ENCODE measurements around the gene NLGN4X. TPM values are rescaled to one million over a fixed set of nuclear protein-coding genes. Genes with fewer than 3 reads are reported as not detected.

Gene NLGN4X
- total RNA-seq, 2 donors from 2014 or later = not detected

DNA sequence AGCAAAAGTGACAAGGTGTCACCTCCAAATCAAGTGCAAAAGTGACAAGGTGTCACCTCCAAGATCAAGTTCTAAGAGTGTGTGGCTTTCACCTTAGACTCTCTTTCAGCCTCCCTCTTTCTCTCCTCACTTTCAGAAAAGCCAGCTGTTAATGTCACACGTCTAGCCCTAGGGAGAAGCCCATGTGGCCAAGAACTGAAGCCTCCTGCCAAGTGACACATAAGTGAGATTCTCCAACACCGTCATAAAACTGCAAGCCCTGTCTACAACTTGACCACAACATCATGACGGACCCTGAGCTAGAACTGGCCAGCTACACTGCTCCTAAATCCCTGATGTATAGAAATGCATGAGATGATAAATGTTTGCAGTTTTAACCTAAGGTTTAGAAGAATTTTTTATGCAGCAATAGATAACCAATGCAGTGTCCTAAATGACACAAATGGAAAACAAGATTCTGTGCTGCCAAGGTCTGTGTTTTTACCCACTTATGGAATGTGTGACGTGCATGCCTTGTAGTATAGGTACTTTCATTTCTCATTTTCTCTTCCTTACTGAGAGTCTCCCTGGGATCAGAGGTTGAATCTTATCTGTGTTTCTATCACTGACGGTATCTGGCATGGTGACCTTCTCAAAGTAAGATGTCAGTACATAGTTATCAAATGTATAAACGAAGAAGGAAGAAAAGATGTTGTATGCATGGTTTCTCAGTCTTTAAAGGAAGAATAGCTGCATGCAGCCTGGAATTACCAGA is 25.0 kb downstream of the NLGN4X start:
- DNase-seq (no peak), ATAC-seq (no peak)
- no peaks in the 10 kb centered on the region for H3K9me3 ChIP-seq (ENCODE audit: control insufficient read depth, low read length, poor library complexity, severe bottlenecking)
- H3K4me1 Mint-ChIP-seq = no peaks in the 10 kb centered on the region
- H3K36me3 Mint-ChIP-seq (ENCODE audit: low read depth) = no peaks in the 10 kb centered on the region
- no peak overlapping the region for H3K27ac Mint-ChIP-seq
- H3K4me3 Mint-ChIP-seq = no peak overlapping the region
- H3K27me3 Mint-ChIP-seq = no peaks in the 10 kb centered on the region

DNA sequence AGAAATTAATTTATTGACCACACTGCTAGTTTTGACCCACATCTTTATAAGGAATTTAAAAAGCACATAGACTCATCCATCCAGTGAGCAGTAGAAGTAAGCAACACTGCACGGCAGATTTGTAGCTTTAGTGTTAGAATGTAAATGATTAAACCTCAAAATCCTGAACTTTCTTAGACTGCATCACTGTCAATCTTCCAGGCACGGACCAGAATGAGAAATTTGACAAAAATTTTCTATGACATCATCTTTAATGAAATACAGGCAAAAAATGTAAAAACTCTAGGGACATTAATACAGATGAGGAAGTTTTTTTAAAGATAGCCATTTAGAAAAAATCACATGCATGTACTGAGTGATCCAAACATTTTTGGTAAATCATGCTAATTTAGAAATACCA is 29.2 kb downstream of the NLGN4X start:
- no peak overlapping the region for H3K4me3 Mint-ChIP-seq
- ATAC-seq = no peak
- no peak for DNase-seq
- H3K9me3 ChIP-seq (ENCODE audit: control insufficient read depth, low read length, poor library complexity, severe bottlenecking) = no peaks in the 10 kb centered on the region
- H3K4me1 Mint-ChIP-seq = no peaks in the 10 kb centered on the region
- no peak overlapping the region for H3K27ac Mint-ChIP-seq
- H3K27me3 Mint-ChIP-seq = no peaks in the 10 kb centered on the region
- H3K36me3 Mint-ChIP-seq (ENCODE audit: low read depth) = no peaks in the 10 kb centered on the region

DNA sequence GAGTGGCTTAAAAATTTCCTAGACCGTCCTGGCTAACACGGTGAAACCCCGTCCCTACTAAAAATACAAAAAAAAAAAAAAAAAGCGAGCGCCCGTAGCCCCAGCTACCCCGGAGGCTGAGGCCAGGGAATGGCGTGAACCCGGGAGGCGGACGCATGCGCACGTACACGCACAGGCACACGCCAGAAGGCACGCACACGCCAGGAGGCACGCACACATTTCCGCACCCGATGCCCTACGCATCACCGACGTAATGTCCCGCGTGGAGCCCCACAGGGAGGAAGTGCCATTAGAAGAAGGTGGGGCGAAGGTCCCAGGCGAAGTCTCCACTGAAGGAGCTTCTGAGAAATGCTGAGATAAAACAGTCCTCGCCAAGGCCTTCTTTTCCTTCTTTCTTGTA is 41.4 kb downstream of the NLGN4X start:
- no peaks in the 10 kb centered on the region for H3K4me1 Mint-ChIP-seq
- no peak overlapping the region for H3K4me3 Mint-ChIP-seq
- DNase-seq (no peak), ATAC-seq (no peak)
- no peaks in the 10 kb centered on the region for H3K27me3 Mint-ChIP-seq
- no peaks in the 10 kb centered on the region for H3K9me3 ChIP-seq (ENCODE audit: control insufficient read depth, low read length, poor library complexity, severe bottlenecking)
- H3K36me3 Mint-ChIP-seq (ENCODE audit: low read depth) = no peaks in the 10 kb centered on the region
- H3K27ac Mint-ChIP-seq = no peak overlapping the region

DNA sequence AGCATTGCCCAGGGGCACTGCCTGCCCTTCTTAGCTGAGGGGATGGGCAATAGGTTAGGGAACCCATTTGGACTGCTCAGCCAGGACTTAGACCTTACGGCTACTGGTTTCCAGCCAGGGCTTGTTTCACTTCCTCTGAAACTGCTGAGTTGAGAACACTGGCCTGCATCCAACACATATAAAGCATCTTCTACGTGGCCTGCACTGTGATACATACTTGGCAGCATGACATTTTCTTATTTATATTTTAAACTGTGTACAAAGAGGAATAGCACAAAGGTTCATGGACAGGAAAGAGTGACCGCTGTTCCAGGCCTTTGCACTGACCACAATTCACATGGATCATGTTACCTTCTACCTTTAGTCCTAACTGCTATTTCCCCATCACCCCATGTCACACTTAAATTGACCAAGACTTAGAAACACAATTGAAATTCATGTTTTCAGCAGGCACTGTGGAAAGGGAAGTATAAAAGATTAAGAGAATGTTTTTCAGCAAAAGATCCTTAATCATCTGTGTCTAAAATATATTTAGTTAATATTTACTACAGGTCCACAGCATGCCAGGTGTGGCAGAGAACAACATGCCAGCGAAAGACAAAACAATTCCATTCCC is 43.7 kb downstream of the NLGN4X start:
- DNase-seq = no peak
- H3K4me3 Mint-ChIP-seq = no peak overlapping the region
- H3K27ac Mint-ChIP-seq = no peak overlapping the region
- H3K4me1 Mint-ChIP-seq = no peaks in the 10 kb centered on the region
- ATAC-seq = no peak
- no peaks in the 10 kb centered on the region for H3K9me3 ChIP-seq (ENCODE audit: control insufficient read depth, low read length, poor library complexity, severe bottlenecking)
- H3K36me3 Mint-ChIP-seq (ENCODE audit: low read depth) = no peaks in the 10 kb centered on the region
- H3K27me3 Mint-ChIP-seq = no peaks in the 10 kb centered on the region

DNA sequence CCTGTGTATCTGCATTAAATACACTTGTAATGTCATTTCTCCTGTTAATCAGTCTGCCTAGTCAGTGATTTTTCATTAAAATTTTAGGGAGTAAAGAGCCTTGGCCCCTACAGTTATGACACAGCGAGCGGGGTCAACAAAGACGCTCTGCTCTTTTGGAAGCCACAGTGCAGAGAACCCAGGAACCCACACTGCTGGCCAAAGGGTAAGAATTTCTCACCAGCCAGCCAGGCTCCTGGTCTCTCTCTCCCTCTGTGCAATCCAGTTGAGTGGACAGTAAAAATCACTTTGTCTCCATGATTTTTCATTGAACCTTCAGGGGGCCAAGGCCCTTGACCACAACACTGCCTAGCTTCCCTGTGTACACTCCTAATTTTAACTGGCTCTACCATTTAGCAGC is 52.8 kb downstream of the NLGN4X start:
- H3K9me3 ChIP-seq (ENCODE audit: control insufficient read depth, low read length, poor library complexity, severe bottlenecking) = no peaks in the 10 kb centered on the region
- Mint-ChIP-seq H3K4me1 (no peaks in the 10 kb centered on the region), H3K4me3 (no peak overlapping the region), H3K27ac (no peak overlapping the region), H3K36me3 (ENCODE audit: low read depth) (no peaks in the 10 kb centered on the region), H3K27me3 (no peaks in the 10 kb centered on the region)
- no peak for DNase-seq
- ATAC-seq = no peak

DNA sequence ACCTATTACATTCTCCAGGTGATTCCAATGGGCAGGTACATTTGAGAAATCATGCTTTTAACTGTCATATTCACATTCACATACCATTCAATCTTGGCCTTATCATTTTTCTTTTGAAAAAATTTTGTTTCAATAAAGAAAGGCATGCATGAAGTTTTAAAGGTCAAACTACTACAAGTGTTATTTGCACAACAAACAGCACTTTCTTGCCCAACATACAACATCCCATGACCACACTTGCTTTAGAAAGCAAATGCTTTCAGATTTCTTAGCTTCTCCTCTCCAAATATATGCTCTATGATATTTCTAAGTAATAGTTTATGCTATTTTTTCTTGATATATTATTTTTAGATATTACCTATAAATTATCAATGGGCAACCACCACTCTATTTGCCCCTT is 58.2 kb downstream of the NLGN4X start:
- H3K27ac Mint-ChIP-seq = no peak overlapping the region
- H3K27me3 Mint-ChIP-seq = no peaks in the 10 kb centered on the region
- no peak overlapping the region for H3K4me3 Mint-ChIP-seq
- DNase-seq (no peak), ATAC-seq (no peak)
- no peaks in the 10 kb centered on the region for H3K4me1 Mint-ChIP-seq
- no peaks in the 10 kb centered on the region for H3K36me3 Mint-ChIP-seq (ENCODE audit: low read depth)
- H3K9me3 ChIP-seq (ENCODE audit: control insufficient read depth, low read length, poor library complexity, severe bottlenecking) = no peaks in the 10 kb centered on the region

DNA sequence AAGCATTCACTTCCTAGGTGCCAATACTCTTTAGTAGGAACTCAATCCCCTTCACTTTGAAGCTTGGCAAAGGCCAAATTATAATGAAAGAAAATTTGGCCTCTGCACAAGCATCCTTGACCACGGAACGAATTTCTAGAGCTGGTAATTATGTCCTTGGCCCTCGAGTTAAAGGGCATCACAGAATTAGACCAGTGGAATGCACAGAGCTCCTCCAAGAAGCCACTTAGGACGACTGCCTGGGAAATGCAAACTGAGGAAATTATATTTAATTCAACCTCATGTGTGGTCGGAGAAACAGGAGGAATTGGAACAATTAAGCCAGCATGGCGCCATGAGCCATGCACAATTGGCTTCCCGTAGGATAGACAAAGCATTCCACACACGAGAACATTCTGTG is 59.3 kb downstream of the NLGN4X start:
- no peaks in the 10 kb centered on the region for H3K27me3 Mint-ChIP-seq
- no peaks in the 10 kb centered on the region for H3K36me3 Mint-ChIP-seq (ENCODE audit: low read depth)
- no peaks in the 10 kb centered on the region for H3K4me1 Mint-ChIP-seq
- no peak overlapping the region for H3K27ac Mint-ChIP-seq
- DNase-seq (no peak), ATAC-seq (no peak)
- H3K4me3 Mint-ChIP-seq = no peak overlapping the region
- no peaks in the 10 kb centered on the region for H3K9me3 ChIP-seq (ENCODE audit: control insufficient read depth, low read length, poor library complexity, severe bottlenecking)

DNA sequence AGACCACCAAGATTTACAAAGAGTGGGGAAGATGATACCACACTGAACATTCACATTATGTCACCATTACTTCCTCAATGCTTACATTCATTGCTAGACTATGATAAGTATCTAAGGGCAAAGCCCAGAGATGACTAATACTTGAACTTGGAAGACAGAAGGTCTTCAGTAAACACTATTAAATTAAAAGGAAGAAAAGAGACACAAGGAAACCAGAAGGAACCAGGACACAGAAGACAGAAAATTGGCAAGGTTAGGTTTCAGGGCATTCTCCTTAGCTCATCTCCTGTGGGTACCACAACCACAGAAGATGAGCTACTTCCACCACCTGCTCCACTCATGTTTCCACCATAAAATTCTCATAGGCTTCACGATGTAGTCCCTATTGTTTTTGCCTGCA is 64.9 kb downstream of the NLGN4X start:
- no peak for ATAC-seq
- no peaks in the 10 kb centered on the region for H3K36me3 Mint-ChIP-seq (ENCODE audit: low read depth)
- peak overlapping the region; percentile 14 for H3K27ac Mint-ChIP-seq
- no peak for DNase-seq
- H3K4me1 Mint-ChIP-seq = no peaks in the 10 kb centered on the region
- H3K27me3 Mint-ChIP-seq = no peaks in the 10 kb centered on the region
- H3K9me3 ChIP-seq (ENCODE audit: control insufficient read depth, low read length, poor library complexity, severe bottlenecking) = no peaks in the 10 kb centered on the region
- no peak overlapping the region for H3K4me3 Mint-ChIP-seq

DNA sequence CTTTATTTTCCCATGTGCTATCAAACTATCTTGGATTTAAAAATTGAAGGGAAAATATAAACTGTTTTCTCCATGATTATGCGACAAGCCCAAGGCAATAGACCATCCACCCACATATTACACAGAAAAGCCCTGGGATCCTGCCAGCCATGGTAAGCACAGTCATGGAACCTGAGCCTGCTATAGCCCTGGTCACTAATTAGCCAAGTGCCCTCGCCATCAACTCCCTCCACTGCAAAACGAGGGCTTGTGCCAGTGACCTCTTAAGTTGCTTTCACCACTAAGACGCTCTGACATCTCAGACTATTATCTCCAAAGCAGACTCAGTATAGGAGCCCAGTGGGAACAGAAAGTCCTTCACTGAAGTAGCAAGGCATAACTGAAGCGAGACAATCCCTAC is 69.2 kb downstream of the NLGN4X start:
- Mint-ChIP-seq H3K4me3 (no peak overlapping the region), H3K27ac (no peak overlapping the region)

DNA sequence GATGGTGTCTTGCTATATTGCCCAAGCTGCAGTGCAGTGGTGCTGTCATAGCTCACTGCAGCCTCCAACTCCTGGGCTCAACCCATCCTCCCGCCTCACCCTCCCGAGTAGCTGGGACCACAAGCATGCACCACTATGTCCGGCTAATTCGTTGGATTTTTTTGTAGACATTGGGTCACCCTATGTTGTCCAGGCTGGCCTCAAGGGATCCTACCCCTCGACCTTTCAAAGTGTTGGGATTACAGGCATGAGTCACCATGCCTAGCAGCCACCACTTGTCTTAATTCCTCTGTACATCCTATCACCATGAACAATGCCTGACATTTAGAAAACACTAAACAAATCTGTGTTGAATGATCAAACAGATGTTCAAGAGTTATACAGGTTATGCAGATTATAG is 76.7 kb downstream of the NLGN4X start:
- Mint-ChIP-seq H3K27me3 (no peaks in the 10 kb centered on the region), H3K4me1 (no peaks in the 10 kb centered on the region), H3K36me3 (ENCODE audit: low read depth) (no peaks in the 10 kb centered on the region), H3K4me3 (no peak overlapping the region), H3K27ac (no peak overlapping the region)
- no peaks in the 10 kb centered on the region for H3K9me3 ChIP-seq (ENCODE audit: control insufficient read depth, low read length, poor library complexity, severe bottlenecking)
- ATAC-seq (no peak), DNase-seq (no peak)

More for the DNA sequence above, 69.2 kb downstream of the NLGN4X start:
- no peak for ATAC-seq
- no peaks in the 10 kb centered on the region for H3K9me3 ChIP-seq (ENCODE audit: control insufficient read depth, low read length, poor library complexity, severe bottlenecking)
- Mint-ChIP-seq H3K36me3 (ENCODE audit: low read depth) (no peaks in the 10 kb centered on the region), H3K27me3 (no peaks in the 10 kb centered on the region), H3K4me1 (no peaks in the 10 kb centered on the region)
- no peak for DNase-seq

DNA sequence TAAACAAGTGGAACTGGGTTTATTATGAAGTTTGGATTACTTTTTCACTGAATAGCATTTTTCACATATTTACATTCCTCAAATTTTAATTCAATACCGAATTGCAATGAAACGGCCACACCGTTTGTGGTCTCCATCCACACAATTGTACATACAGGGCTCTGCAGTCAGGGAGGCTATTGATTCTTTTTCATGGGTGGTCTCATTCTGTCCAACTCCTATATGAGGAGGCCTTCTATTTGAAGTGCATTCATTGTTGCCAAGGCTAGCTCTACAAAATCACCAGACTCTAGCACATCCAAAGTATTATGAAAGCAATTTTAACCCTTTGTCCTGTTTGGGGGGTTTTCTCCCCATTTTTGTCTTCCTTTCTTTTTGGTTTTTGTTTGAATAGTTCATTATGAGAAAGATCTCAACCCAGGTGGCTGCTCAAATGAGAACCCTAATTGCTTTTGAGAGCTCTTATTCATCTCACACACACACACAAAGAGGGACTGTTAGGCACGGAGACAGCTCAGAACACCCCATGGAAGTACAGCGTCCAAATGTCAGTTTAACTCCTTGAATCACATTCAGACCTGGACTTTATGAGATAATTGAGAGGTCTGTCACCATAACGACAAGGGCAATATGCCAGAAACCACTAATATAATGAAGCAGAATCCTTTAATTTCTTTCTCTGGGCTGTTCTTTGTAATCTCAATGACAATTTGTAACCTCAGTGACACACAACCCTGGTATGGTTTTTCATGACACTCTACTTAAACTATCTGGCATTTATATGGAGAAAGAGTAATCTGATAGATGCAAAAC is 79.4 kb downstream of the NLGN4X start:
- no peak overlapping the region for H3K4me3 Mint-ChIP-seq

DNA sequence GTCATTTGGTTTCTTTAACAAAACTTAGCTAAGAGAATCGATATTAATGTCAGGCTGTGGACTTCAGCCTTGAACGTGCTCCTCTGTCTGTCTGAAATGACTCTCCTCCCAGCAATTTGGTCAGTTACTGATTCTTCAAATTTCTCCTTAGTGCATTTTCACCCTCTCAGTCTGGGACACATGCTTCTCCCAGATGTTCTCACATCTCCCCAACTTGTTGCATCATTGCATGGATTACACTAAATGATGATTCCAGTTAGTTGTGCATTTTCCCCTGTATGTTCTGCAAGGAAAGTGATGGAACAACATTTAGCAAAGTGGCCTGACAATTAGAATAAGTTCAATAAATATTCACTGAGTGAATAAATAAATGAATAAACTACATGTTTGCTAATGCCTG is 94.4 kb downstream of the NLGN4X start:
- Mint-ChIP-seq H3K36me3 (ENCODE audit: low read depth) (no peaks in the 10 kb centered on the region), H3K4me1 (no peaks in the 10 kb centered on the region), H3K27me3 (no peaks in the 10 kb centered on the region), H3K4me3 (no peak overlapping the region), H3K27ac (no peak overlapping the region)
- no peaks in the 10 kb centered on the region for H3K9me3 ChIP-seq (ENCODE audit: control insufficient read depth, low read length, poor library complexity, severe bottlenecking)
- DNase-seq = no peak
- no peak for ATAC-seq

More for the DNA sequence above, 79.4 kb downstream of the NLGN4X start:
- no peaks in the 10 kb centered on the region for H3K36me3 Mint-ChIP-seq (ENCODE audit: low read depth)
- ATAC-seq (no peak), DNase-seq (no peak)
- H3K27me3 Mint-ChIP-seq = no peaks in the 10 kb centered on the region
- H3K4me1 Mint-ChIP-seq = no peaks in the 10 kb centered on the region
- no peak overlapping the region for H3K27ac Mint-ChIP-seq
- H3K9me3 ChIP-seq (ENCODE audit: control insufficient read depth, low read length, poor library complexity, severe bottlenecking) = no peaks in the 10 kb centered on the region

DNA sequence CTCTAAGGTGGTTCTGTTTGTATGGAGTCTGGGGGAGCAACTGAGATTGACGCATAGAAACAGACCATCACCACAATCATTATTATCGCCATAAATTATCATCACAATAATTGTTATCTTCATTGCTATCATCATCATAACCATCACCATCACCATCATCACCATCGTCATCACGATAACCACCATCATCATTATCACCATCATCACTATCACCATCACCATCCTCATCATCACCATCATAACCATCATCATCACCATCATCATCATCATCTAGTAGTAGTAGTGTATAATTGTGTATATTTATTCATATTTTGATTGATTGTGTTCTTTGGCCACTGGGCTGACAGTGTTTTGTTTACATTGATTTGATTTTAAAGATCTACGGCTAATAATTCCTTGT is 95.7 kb downstream of the NLGN4X start:
- Mint-ChIP-seq H3K4me1 (no peaks in the 10 kb centered on the region), H3K4me3 (no peak overlapping the region), H3K27me3 (no peaks in the 10 kb centered on the region), H3K36me3 (ENCODE audit: low read depth) (no peaks in the 10 kb centered on the region), H3K27ac (no peak overlapping the region)
- no peaks in the 10 kb centered on the region for H3K9me3 ChIP-seq (ENCODE audit: control insufficient read depth, low read length, poor library complexity, severe bottlenecking)
- DNase-seq = no peak
- no peak for ATAC-seq

Measured in T-helper 17 cell (primary cell).